DMS53 treated with DMSO at 0.1 percent for 48 hours (cell line): Measurements from ENCODE around the gene AFG1L.
"Not testable (repeated sequence)": the region's sequence is repeated elsewhere in the genome, so short reads cannot be mapped to it uniquely, and the experiment has no call there.

Experiments
- DNase-seq: peaks from one replicate; lab custom pipeline; 2025; ENCODE audit not compliant: unreplicated experiment; lab: John Stamatoyannopoulos, UW

Gene AFG1L

GRCh38 chr6:108294727-108295625, at the start of gene AFG1L:
AFG1L (plus strand) TSS chr6:108295054; CDS start chr6:108295080, 26 bp downstream.
- DNase-seq = peak; percentile 51

- DNase-seq = not testable (repeated sequence)
These were observed 49.8 kb upstream of the AFG1L start for GRCh38 chr6:108245095-108245494.

DNA sequence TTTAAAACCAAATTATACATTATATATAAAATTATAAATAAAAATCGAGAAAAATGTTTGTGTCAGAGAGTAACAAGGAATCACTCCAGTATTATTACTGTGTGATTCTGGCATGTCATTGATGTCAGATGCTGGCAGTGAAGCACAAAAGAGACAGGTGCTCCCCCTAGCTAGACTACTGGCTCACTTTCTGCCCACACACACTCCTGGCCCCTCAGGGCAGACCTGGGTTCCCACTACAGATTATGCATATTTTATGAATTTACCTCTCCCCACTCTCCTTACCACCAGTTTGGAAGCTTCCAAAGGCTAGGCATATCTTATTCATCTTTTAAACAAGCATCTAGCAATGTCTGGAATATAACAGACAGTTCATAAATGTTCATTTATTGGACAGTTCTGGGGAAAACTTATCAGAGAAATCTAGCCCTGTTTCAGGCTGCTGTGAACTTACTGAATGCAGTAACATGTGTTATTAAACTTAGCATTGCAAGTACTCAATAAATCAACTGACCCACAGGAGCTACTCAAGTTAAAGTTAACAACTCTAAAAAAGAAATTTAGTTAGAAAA, 46.8 kb upstream of the AFG1L start:
- DNase-seq = no peak

- no peak for DNase-seq
These were observed 44.5 kb upstream of the AFG1L start for GRCh38 chr6:108250240-108250866.

GRCh38 chr6:108251252-108251651, 43.6 kb upstream of the AFG1L start:
- DNase-seq = no peak

GRCh38 chr6:108252055-108252454, 42.8 kb upstream of the AFG1L start:
- no peak for DNase-seq

DNA sequence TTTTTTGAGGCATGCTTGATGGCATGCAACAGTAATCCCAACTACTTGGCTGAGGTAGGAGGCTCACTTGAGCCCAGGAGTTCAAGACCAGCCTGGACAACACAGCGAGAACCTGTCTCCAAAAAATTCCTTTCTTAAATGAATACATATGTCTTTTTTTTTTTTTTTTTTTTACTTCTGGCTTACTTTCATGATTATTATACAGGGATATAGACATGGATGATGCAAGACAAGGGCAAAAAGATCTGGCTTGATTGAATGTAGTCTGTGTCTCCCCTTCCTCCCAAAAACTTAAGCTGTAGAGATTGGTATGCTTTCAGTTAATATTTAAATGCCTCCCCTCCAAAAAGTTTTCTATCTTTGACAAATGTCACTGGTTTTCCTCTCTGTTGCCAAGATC, 41.6 kb upstream of the AFG1L start:
- DNase-seq = no peak

- DNase-seq = no peak
These were observed 40.1 kb upstream of the AFG1L start for GRCh38 chr6:108254433-108255410.

DNA sequence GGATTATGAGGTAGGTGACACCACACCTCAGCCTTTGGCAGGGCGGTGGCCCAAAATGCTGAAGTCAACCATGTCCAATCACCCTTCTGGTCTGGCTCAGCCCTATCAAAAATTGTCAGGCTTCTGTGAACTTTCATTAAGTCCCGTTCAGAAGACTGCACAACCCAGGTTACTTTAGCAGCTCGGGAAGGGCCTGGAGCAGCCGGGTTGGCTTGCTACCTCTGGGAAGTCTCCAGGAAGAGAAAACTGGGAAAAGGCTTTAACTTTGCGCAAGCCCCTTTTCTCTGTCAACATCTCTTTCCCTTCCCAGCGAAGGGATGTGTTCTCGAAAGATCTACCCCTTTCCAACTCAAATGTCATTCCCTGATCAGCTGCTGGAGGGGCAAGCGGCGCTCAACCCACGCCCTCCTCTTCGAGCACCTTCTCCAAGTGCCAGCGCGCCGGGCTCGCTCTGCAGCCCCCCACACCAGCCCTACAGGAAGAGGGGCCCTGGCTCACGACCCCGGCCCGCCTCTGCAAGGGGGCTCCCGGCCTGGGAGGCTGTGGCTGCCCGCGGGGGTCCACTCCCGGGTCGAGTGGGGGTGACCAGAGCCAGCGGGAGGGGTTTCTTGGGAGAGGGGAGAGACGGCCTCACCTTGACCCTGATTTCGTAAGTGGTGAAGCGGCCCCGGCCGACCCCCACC, 34.6 kb upstream of the AFG1L start:
- DNase-seq = peak; percentile 2

- peak; percentile 77 for DNase-seq
These were observed 33.9 kb upstream of the AFG1L start, which contains the start of gene SNX3 for GRCh38 chr6:108260809-108261569. SNX3 (minus strand) TSS chr6:108261040; CDS start chr6:108260921, 119 bp downstream.

DNA sequence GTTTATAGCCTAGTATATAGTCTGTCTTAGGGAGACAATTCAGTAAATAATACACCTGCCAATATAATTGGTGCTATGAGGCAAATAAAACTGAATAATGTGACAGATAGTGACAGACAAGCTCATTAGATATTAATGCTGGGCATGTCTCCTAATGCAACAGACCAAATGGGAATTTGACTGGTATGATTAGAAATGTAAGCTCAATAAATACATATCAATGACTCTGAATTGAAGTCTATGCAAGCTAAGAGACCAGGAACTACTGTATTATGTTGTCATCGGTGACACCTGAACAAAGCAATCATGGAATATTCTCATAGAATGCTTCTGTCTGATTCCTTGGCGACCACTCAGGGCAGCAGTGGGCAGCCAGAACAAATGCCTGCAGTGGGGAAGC, 31.5 kb upstream of the AFG1L start:
- no peak for DNase-seq

DNA sequence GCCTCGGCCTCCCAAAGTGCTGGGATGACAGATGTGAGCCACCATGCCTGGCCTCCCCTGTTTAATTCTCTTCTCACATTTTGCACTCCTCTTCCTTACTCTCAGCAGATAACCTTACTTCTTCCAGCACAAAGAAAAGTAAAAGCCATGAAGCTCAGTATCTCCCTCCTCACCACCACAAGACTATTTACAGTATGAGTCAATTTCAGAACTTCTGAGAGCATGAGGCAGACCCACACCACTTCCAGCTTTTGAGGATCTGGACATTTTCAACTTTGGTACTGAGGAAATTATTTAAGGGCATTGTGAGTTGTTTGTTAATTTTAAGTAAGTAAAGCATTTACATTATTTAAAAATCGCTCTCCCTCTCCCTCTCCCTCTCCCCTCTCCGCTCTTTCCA, 26.0 kb upstream of the AFG1L start:
- DNase-seq = no peak

DNA sequence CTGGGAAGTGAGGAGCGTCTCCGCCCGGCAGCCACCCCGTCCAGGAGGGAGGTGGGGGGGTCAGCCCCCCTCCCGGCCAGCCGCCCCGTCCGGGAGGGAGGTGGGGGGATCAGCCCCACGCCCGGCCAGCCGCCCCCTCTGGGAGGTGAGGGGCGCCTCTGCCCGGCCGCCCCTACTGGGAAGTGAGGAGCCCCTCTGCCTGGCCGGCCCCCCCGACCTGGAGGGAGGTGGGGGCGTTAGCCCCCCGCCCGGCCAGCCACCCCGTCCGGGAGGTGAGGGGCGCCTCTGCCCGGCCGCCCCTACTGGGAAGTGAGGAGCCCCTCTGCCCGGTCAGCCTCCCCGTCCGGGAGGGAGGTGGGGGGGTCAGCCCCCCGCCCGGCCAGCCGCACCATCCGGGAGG, 24.9 kb upstream of the AFG1L start:
- not testable (repeated sequence) for DNase-seq

GRCh38 chr6:108274546-108274945, 20.3 kb upstream of the AFG1L start:
- DNase-seq = no peak

DNA sequence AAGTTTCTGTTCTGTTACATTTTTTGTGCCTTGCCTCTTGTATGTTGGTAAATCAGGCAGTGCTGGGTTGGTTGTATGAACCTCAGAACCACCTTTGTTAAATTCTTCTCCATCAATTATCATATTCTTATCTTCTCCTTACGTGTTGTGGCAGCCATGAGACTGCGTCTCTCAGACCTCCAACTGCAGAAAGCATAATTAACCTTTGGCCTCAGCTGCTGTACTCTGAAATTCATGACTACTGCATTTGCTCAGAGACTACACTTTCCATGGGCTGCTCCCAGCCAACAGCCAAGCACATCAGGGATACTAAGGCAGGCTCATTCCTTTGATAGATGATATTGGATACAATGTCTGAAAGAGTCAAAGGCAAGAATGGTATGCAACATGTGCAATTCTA, 18.9 kb upstream of the AFG1L start:
- DNase-seq = no peak

DNA sequence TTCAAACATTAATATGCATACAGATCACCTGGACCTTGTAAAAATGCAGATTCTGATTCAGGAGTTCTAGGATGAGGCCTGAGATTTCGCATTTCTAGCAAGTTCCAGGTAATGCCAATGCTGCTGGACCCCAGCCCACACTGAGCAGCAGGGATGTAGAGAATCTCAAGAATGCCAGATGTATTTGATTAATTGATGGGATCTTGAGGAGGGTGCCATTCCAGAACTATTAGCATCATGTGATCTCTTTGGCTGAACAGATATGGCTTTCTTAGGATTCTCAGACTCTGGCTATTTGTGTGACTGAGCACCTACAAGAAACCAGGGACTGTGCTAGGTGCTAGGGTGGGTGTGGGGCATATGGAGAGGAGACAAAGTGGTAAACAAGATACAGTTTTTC, 17.6 kb upstream of the AFG1L start:
- DNase-seq = no peak

DNA sequence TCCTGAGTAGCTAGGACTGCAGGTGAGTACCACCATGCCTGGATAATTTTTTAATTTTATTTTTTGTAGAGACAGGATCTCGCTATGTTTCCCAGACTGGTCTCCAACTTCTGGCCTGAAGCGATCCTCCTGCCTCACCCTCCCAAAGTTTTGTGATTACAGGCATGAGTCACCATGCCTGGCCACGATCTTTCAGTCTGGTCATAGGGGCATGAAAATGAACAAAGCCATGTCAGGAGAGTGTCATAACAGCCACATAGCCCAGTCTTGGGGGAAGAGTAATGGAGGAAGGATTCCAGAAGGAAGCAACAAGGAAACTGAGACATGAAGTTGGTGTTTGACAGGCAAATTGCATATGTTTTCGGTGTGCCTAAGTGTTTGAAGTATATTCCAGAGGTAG, 17.0 kb upstream of the AFG1L start:
- DNase-seq = no peak

- no peak for DNase-seq
These were observed 9.5 kb upstream of the AFG1L start for GRCh38 chr6:108285381-108285780.

- DNase-seq = no peak
These were observed 8.5 kb upstream of the AFG1L start for GRCh38 chr6:108286366-108286765.
